Diencephalon (tissue), 1 donor: ENCODE data around the gene LTC4S. TPM values are rescaled to one million over a fixed set of nuclear protein-coding genes. Genes with fewer than 3 reads are reported as not detected.

ENCODE experiments used
- small RNA-seq: library from RNA; depleted of rRNA; stranded (forward); fragments of <200 nt; gene quantifications from one replicate; pipeline ENCODE3, GENCODE V24; 2014
- total RNA-seq: library from RNA; depleted of rRNA; stranded (reverse); fragments of >200 nt; gene quantifications from one replicate; pipeline ENCODE4 v1.2.3, GENCODE V29; 2014

LTC4S gene
- total RNA-seq: 2.1 TPM

DNA sequence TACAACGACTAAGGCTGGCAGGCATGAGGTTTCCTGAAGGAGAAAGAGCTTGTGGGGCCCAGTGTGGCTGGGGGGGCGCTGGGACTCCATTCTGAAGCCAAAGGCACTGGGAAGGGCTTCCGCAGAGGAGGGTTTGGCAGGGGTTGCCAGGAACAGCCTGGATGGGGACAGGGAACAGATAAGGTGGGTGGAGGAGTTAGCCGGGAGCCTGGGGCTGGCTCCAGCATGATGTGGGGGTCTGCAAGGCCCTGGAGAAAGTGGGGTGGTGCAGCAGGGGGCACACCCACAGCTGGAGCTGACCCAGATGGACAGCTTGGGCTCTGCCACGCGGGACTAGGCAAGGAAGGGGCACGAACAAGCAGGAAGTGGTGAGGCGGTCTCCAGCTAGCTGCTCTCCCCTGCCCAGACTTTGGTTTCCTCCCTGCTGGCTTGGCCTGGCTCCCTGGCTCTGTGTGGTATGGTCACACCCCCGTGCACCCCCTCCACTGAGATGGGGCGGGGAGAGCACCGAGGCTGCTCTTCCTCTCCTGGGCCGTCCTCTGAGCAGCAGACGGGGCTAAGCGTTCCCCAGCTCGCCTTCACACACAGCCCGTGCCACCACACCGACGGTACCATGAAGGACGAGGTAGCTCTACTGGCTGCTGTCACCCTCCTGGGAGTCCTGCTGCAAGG is at the start of gene LTC4S:
TSS of gene LTC4S (plus strand) at position 519 of the 672 bp plus-strand sequence. CDS start at position 614, 95 bp downstream.

GRCh38 chr5:179806250-179807048 is 12.7 kb downstream of the LTC4S start, which contains the start of gene MGAT4B:
MGAT4B (minus strand) TSS chr5:179806866; CDS start chr5:179806583, 283 bp downstream.

DNA sequence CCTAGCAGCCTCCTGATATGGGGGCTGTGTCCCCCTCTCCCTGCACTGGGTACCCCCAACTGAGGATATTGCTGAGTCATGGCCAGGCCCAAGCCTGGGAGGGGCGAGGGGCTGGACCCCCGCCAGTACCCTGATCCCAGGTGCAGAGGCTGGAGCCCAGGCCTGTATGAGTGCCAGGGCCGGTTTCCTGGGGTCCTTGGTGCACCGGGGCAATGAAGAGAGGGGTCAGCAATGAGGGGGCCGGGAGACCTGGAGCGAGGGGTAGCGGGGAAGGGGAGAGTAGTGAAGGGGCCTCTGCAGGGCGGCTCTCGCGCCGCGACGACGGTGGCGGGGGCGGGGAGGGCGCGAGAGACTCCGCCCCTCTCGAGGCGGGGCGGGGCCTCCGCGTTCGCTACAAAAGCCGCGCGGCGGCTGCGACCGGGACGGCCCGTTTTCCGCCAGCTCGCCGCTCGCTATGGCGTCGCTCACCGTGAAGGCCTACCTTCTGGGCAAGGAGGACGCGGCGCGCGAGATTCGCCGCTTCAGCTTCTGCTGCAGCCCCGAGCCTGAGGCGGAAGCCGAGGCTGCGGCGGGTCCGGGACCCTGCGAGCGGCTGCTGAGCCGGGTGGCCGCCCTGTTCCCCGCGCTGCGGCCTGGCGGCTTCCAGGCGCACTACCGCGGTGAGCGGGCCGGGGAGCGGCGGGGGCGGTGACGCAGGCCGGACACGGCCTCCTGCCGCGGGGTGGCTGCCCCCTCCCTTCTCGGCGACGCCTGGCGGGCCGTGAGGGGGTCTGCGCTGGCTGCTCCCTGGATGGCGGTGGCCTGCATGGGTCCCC is 26.9 kb downstream of the LTC4S start, which contains the start of gene SQSTM1:
TSS of gene SQSTM1 (plus strand) at position 423 of the 815 bp plus-strand sequence. CDS start at position 455, 32 bp downstream.

Small RNAs within 50 kb of the gene (small RNA-seq; reads per million reads assigned to genes)
- gene MIR1229: not detected

Other genes starting within 250 kb of the LTC4S start
- 31.1 TPM for gene RUFY1, start 243.4 kb upstream of the LTC4S start, total RNA-seq
- 668 TPM for gene HNRNPH1, start 170.3 kb upstream of the LTC4S start, total RNA-seq
- 0.46 TPM for gene CBY3, start 113.0 kb upstream of the LTC4S start, total RNA-seq
- gene CANX, start 95.0 kb upstream of the LTC4S start, total RNA-seq: 474 TPM
- gene MAML1, start 61.2 kb upstream of the LTC4S start, total RNA-seq: 9.9 TPM
- gene MGAT4B, start 12.9 kb downstream of the LTC4S start, total RNA-seq: 89.7 TPM
- gene SQSTM1, start 26.9 kb downstream of the LTC4S start, total RNA-seq: 63.9 TPM
- gene MRNIP, start 64.8 kb downstream of the LTC4S start, total RNA-seq: 29.3 TPM
- gene TBC1D9B, start 113.9 kb downstream of the LTC4S start, total RNA-seq: 52.6 TPM